Ascending aorta (tissue), 2 donors: ENCODE results near the gene FGGY. TPM values are rescaled to one million over a fixed set of nuclear protein-coding genes. Genes with fewer than 3 reads are reported as not detected.

Experiments
- DNase-seq, 2 donors: peaks; one replicate each; pipeline ENCODE4 v3.0.0-alpha.2; 2019; ENCODE audit warnings: low spot score in 2 of 2
- H3K27ac ChIP-seq, 2 donors: fragments of 200-600 bp; sonication (generic); one replicate each; pipeline ENCODE4 v1.5.1; 2016 to 2017; ENCODE audit warnings: mild to moderate bottlenecking in 1 of 2
- H3K27me3 ChIP-seq: fragments of 200-600 bp; sonication (generic); one replicate; pipeline ENCODE4 v1.5.1; 2017
- H3K36me3 ChIP-seq, 2 donors: fragments of 200-600 bp; sonication (generic); one replicate each; pipeline ENCODE4 v1.5.1; 2016
- H3K4me1 ChIP-seq, 2 donors: fragments of 200-600 bp; sonication (generic); one replicate each; pipeline ENCODE4 v1.5.1; 2016 to 2017; ENCODE audit warnings: mild to moderate bottlenecking in 1 of 2
- H3K4me3 ChIP-seq, 2 donors: fragments of 200-600 bp; sonication (generic); one replicate each; pipeline ENCODE4 v1.5.1; 2016 to 2017; ENCODE audit warnings: mild to moderate bottlenecking in 1 of 2
- H3K9me3 ChIP-seq, 2 donors: fragments of 200-600 bp; sonication (generic); one replicate each; pipeline ENCODE4 v1.5.1; 2016
- CTCF ChIP-seq, 3 experiments: fragments of 200-600 bp in 2 of 3; fragments of 450-650 bp in 1 of 3; sonication (generic) in 2 of 3; IDR thresholded peaks; one replicate each; pipeline ENCODE4 v1.5.1; 2016 to 2019; ENCODE audit warnings: antibody characterized with exemption in 3 of 3, mild to moderate bottlenecking in 1 of 3, moderate library complexity in 1 of 3
- intact Hi-C: fragments of 100-400 bp; cut with DNase I; formaldehyde crosslinking; loops from one replicate; pipeline ENCODE4 v1.15.1; 2023
- total RNA-seq: library from RNA; depleted of rRNA; stranded (reverse); fragments of >200 nt; gene quantifications from one replicate; pipeline ENCODE4 v1.1.0, GENCODE V29; 2016

FGGY gene
- total RNA-seq, 1 donor from 2014 or later, result 7.0 TPM

- Histone ChIP-seq H3K36me3 (no peaks in the 10 kb centered on the region), H3K27me3 (no peaks in the 10 kb centered on the region), H3K9me3 (no peaks in the 10 kb centered on the region), H3K4me1 (peaks cover 3 to 17% of the 10 kb centered on the region in 2 donors), H3K4me3 (no peak overlapping the region), H3K27ac (peak overlapping the region; percentile 24 to 67)
- no peak for DNase-seq
- intact Hi-C loops, result no loop called here
- no peak for TF ChIP-seq CTCF (IDR thresholded peaks at IDR 0.05)
Measured at GRCh38 chr1:59516881-59517280, 220.0 kb downstream of the FGGY start.

- no peaks in the 10 kb centered on the region for H3K36me3 ChIP-seq
- intact Hi-C loops, result no loop called here
- no peaks in the 10 kb centered on the region for H3K27me3 ChIP-seq
- no peak for DNase-seq
- H3K9me3 ChIP-seq, result no peaks in the 10 kb centered on the region
- H3K4me1 ChIP-seq, result peaks cover 3 to 20% of the 10 kb centered on the region in 2 donors
- peak overlapping the region in 1 of 2 donors; percentile 81 for H3K27ac ChIP-seq
- no peak for TF ChIP-seq CTCF (IDR thresholded peaks at IDR 0.05)
- H3K4me3 ChIP-seq, result no peak overlapping the region
Measured at GRCh38 chr1:59520194-59520593, 223.3 kb downstream of the FGGY start.

DNA sequence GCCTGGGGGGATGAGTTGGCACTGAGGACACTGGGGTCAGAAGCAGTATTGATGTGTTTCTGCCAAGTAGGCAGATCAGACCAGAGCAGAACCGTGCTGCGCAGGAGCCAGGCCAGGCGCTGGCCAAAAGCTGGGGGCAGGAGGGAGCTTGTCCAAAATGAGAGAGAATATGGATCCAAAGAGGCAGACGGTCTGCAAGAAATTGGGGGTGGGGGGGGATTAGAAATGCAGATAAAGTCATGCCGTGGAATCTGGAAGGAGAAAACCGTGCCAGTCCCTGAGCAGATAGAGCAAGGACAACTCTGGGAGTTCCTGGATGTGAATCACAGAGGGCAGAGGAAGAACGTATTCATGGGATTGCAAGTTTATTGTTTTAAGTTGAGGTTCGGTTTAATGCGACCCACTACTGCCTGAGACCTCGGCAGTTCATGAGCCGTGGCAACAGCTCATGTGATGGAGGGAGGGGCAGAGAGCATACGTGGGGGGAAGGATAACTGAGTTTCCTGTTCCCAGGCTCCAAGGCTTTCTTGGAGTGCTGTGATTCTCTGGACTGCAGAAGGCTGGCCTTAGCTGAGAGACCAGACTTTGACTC lies 224.0 kb downstream of the FGGY start:
- Histone ChIP-seq H3K9me3 (no peaks in the 10 kb centered on the region), H3K36me3 (no peaks in the 10 kb centered on the region), H3K27me3 (no peaks in the 10 kb centered on the region), H3K4me1 (peaks cover 3 to 20% of the 10 kb centered on the region in 2 donors), H3K27ac (peak overlapping the region; percentile 78 to 81), H3K4me3 (no peak overlapping the region)
- intact Hi-C loops, result no loop called here
- no peak for DNase-seq
- no peak for TF ChIP-seq CTCF (IDR thresholded peaks at IDR 0.05)

GRCh38 chr1:59521456-59521855 lies 224.6 kb downstream of the FGGY start:
- Histone ChIP-seq H3K4me1 (peaks cover 3 to 20% of the 10 kb centered on the region in 2 donors), H3K27ac (peak overlapping the region; percentile 78 to 81), H3K4me3 (no peak overlapping the region), H3K27me3 (no peaks in the 10 kb centered on the region), H3K9me3 (no peaks in the 10 kb centered on the region), H3K36me3 (no peaks in the 10 kb centered on the region)
- TF ChIP-seq CTCF (IDR thresholded peaks at IDR 0.05), result no peak
- intact Hi-C loops, result no loop called here
- DNase-seq, result no peak

DNA sequence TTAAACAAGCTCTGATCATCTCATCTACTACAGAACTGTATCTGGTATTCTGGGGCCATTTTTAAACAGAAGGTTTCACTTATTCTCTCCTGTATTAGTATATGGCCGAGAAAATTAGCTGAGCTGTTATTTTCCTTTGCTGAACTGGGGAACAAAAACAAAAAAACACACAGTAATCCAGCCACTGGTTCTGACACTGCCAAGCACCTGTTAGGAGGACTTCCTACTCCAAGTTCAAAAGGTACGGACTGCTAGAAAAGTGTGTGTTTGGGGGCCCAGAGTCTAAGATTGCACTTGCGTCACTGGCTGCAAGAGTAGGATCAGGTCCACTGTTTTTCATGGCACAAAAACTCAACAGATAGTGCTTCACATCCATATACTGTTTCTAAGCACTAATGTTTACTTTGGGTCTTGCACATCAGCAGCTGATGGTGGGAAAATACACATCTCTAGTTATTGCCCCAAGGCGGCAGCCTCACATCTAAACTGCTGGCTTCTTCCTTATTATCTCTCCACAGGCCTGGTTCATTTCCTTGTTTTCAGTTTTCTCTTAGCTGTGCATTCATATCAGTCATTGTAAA lies 226.1 kb downstream of the FGGY start:
- Histone ChIP-seq H3K4me3 (no peak overlapping the region), H3K27ac (no peak overlapping the region), H3K27me3 (no peaks in the 10 kb centered on the region), H3K4me1 (peaks cover 3 to 20% of the 10 kb centered on the region in 2 donors), H3K36me3 (no peaks in the 10 kb centered on the region), H3K9me3 (no peaks in the 10 kb centered on the region)
- intact Hi-C loops, result no loop called here
- DNase-seq, result no peak
- TF ChIP-seq CTCF (IDR thresholded peaks at IDR 0.05), result no peak
